Measurements from ENCODE around the gene CNKSR1.
"Not testable (repeated sequence)": the region's sequence is repeated elsewhere in the genome, so short reads cannot be mapped to it uniquely, and the experiment has no call there.

The CNKSR1 gene

DNA sequence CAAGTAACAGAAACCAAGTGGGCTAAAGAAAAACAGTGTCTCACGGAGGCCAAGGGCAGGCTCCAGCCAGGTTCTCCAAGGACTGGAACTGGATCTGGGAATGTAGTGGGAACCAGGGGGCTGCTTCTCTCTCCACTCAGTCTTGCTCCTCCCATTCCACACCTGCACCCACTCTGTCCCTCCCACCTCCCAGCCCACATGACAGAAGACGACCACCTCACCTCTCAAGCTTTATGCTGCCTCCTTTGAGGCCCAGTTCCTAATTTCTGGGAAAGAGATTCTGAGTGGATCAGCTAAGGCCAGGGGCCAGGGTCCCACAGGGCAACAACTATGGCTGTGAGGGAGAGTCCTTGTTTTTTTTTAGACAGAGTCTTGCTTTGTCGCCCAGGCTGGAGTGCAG, 38.0 kb downstream of the CNKSR1 start:
- TF ChIP-seq, protein P1, sequence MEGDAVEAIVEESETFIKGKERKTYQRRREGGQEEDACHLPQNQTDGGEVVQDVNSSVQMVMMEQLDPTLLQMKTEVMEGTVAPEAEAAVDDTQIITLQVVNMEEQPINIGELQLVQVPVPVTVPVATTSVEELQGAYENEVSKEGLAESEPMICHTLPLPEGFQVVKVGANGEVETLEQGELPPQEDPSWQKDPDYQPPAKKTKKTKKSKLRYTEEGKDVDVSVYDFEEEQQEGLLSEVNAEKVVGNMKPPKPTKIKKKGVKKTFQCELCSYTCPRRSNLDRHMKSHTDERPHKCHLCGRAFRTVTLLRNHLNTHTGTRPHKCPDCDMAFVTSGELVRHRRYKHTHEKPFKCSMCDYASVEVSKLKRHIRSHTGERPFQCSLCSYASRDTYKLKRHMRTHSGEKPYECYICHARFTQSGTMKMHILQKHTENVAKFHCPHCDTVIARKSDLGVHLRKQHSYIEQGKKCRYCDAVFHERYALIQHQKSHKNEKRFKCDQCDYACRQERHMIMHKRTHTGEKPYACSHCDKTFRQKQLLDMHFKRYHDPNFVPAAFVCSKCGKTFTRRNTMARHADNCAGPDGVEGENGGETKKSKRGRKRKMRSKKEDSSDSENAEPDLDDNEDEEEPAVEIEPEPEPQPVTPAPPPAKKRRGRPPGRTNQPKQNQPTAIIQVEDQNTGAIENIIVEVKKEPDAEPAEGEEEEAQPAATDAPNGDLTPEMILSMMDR (IDR thresholded peaks at IDR 0.05; ENCODE audit: borderline replicate concordance, insufficient read depth, low read depth, low read length) = no peak
- no peak overlapping the region for H3K4me3 ChIP-seq (ENCODE audit: low read depth, low read length)

DNA sequence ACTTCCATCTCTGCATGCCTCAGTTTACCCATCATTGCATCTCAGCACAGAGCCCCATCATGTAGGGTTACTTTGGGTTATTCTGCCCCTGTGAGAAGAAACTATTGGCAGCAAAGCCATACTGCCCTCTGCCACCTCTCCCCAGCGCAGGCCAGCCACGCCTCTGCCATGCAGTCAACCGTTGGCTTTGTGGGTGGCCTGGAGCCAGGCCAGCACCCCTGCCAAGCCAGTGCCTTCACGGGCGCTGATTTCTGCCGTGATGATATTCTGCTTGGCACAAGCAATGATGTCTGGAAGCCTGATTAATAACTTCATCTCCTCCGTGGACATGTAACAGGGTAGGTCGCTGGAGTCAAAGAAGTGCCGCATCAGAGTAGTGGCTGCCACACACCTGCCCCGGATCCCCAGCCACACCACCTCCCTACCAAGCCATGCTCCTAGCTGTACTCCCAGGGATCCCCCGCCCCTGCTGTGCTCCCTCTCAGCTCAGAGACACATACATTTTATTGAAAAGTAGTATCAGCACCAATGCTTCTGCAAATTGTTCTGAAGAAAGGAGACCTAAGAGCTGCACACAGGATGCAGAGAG, 41.7 kb downstream of the CNKSR1 start:
- TF ChIP-seq, protein P1 (IDR thresholded peaks at IDR 0.05; ENCODE audit: borderline replicate concordance, insufficient read depth, low read depth, low read length) = no peak
- no peak overlapping the region for H3K4me3 ChIP-seq (ENCODE audit: low read depth, low read length)

DNA sequence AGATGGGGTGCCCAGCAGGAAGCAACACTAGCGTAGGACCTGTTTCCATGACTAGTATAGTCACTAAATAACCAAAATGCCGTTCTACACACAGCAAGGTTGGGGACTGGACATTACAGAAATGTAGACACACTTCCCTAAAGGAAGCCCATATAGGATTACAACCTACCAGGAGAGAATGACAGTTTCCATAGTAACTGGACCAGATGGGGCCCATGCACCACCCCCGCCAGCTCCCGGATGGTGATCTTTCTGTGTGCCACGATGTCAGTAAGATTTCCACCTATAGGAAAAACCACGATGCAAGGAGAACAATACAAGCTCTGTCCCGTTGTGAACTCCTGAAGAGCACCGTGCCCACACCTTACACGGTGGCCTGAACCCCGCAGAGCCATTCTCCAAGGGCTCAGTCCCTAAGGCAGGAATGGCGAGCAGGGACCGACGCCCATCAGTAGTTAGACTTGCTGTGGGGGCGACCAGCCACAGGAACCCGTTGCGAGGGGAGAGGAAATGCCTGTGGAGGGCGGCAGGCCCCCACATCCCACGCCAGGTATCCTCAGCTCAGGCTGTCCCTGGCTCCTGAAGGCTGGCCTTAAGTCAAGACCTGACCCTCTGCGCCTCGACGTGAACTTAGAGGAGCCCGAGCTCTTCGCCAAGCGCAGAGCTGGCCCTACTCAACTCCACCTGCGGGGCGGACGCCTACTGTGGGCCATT, 43.1 kb downstream of the CNKSR1 start:
- H3K4me3 ChIP-seq (ENCODE audit: low read depth, low read length) = no peak overlapping the region
- TF ChIP-seq, protein P1 (IDR thresholded peaks at IDR 0.05; ENCODE audit: borderline replicate concordance, insufficient read depth, low read depth, low read length) = no peak

DNA sequence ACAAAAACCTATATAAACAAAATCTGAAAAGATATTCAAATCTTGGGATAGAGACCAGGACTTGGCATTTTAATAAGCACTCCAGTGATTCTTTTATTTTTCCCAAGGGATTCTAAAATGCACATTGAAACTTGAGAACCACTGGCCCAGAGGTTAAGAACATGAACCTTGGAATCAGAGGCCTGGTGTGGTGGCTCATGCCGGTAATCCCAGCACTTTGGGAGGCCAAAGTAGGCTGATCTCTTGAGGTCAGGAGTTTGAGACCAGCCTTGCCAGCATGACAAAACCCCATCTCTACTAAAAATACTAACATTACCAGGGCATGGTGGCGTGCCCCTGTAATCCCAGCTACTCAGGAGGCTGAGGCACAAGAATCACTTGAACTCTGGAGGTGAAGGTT, 43.8 kb downstream of the CNKSR1 start:
- no peak overlapping the region for H3K4me3 ChIP-seq (ENCODE audit: low read depth, low read length)
- TF ChIP-seq, protein P1 (IDR thresholded peaks at IDR 0.05; ENCODE audit: borderline replicate concordance, insufficient read depth, low read depth, low read length) = no peak

DNA sequence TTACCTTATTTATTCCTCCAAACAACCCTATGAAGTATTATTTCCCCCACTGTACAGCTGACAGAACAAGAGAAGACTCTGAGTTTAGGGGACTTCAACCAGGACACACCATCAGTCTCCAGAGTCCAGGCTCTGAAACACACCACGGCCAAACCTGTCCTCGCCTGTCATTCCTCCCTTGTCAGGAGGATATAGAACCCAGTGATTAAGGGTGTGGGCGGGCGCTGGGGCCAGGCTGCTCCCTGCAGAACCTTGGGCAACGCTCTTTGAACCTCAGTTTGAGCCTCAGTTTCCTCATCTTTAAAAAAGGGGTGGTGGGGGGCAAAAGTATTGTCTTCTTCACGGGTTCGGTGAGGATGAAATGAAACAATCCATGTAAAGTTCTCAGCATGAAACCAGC, 47.3 kb downstream of the CNKSR1 start:
- TF ChIP-seq, protein P1 (IDR thresholded peaks at IDR 0.05; ENCODE audit: borderline replicate concordance, insufficient read depth, low read depth, low read length) = no peak
- H3K4me3 ChIP-seq (ENCODE audit: low read depth, low read length) = no peak overlapping the region

DNA sequence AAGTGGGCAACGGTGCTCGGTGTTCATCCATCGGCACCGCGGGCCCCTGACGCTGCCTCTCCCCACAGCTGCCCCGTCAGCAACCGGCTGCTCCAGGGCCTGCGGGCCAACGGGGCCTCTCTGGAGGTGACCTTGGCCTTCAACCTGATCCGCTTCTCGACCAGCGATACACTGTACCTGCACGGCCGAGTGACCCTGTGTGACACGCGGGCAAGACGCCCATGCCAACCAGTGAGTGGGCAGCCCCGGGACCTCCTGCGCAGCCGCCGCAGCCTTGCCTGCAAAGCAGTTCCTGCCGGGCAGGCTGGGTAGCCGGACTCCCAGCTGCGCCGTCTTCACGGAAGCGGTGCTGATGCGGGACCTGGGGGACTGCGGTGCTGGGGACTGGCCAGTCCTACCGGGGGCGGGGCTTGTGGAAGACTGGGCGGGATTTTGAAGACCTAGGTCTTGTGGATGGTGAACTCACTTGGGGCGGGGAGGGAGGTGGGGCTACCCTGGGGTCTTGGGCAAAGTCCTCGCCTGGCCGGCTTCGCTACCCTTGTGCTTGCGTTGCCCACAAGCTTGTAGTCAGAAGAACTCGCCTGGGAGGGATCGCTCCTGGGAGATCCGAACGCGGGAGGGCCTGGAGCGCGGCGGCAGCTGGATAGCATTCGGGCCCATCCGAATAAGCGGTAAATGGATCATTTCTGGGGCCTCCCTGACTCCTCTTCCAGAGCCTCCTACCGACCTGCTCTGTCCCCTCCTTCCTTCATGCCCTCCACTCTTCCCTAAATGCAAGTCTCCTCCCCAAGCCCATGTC, 47.9 kb downstream of the CNKSR1 start:
- H3K4me3 ChIP-seq (ENCODE audit: low read depth, low read length) = no peak overlapping the region
- TF ChIP-seq, protein P1 (IDR thresholded peaks at IDR 0.05; ENCODE audit: borderline replicate concordance, insufficient read depth, low read depth, low read length) = no peak

DNA sequence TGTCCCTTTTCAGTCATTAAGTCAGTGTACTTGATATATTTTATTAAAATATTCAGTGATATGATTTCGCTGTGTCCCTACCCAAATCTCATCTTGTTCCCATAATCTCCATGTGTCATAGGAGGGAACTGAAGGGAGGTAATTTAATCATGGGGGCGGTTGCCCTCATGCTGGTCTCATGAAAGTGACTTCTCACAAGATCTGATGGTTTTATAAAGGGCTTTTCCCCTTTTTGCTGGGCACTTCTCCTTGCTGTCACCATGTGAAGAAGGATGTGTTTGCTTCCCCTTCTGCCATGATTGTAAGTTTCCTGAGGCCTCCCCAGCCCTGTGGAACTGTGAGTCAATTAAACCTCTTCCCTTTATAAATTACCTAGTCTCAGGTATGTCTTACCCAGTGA, 53.4 kb downstream of the CNKSR1 start:
- not testable (repeated sequence) for H3K4me3 ChIP-seq (ENCODE audit: low read depth, low read length)

Data from GM12875 (cell line).